Stimulated activated CD8-positive, alpha-beta memory T cell treated with anti-CD3 and anti-CD28 coated beads, Interleukin-4, amount 100 ng/mL, for 48 hours (primary cell): ENCODE results near the gene SLC30A10.
"Not testable (repeated sequence)": the region's sequence is repeated elsewhere in the genome, so short reads cannot be mapped to it uniquely, and the experiment has no call there.

Experiments used
- DNase-seq: peaks from one replicate; pipeline ENCODE4 v3.0.0-alpha.2; 2020

SLC30A10 gene

DNA sequence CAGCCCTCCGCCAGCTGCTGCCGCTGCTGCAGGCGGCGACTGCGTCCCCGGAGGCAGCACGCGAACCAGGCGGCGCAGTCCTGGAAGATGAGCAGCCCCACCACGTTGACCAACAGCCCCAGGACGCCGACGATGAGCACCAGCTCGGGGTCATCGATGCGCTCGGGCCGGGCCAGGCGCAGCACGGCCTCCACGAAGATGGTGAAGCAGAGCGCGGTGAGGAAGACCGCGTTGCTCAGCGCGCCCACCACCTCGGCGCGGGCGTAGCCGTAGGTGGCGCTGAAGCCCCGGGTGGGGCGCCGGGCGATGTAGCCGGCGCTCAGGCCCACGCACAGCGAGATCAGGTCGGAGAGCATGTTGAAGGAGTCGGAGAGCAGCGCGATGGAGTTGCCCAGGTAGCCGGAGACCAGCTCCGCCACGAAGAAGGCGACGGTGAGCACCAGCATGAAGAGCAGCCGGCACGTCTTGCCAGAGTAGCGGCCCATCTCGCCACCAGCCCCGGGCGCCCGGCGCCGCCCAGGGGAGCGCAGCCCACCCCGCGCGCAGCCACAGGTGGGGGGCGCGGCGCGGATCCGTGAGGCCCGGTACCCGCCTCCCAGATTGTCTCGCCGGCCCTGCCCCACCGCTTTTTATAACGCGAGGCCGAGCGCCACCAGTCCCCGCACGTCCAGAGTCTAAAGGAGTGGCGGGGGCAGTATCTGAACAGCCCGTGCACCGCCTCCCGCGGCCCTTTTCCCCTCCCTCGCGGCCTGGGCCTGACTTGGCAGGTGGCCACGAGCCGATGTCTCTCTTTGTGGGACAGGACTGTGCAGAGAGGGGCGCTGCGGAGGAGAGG lies at the start of gene SLC30A10:
TSS of gene SLC30A10 (minus strand) at position 602 of the 835 bp plus-strand sequence. CDS start at position 485, 117 bp downstream.
- DNase-seq, result peak; percentile 25

GRCh38 chr1:219973213-219973612 lies 44.9 kb upstream of the SLC30A10 start:
- no peak for DNase-seq

GRCh38 chr1:219967361-219967760 lies 39.0 kb upstream of the SLC30A10 start:
- DNase-seq, result no peak

- no peak for DNase-seq
These were observed 37.7 kb upstream of the SLC30A10 start for GRCh38 chr1:219966071-219966349.

GRCh38 chr1:219965285-219966070 lies 37.1 kb upstream of the SLC30A10 start:
- DNase-seq, result no peak

DNA sequence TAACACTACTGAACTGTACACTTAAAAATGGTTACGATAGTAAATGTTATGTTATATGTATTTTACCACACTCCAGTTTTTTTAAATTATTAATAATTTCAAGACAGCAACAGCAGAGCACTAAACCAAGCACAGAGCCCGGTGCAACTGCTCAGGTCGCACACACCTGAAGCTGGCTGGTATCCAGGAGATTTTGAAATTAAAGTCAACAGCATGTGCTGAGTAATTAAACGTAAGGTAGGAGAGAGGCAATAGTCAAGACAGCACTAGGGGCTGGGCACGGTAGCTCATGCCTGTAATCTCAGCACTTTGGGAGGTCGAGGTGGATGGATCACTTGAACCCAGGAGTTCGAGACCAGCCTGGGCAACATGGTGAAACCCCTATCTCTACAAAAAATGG lies 35.1 kb upstream of the SLC30A10 start:
- no peak for DNase-seq

GRCh38 chr1:219961684-219962083 lies 33.3 kb upstream of the SLC30A10 start:
- no peak for DNase-seq

GRCh38 chr1:219959540-219960203 lies 31.3 kb upstream of the SLC30A10 start:
- DNase-seq, result no peak

- DNase-seq, result no peak
These were observed 30.6 kb upstream of the SLC30A10 start for GRCh38 chr1:219958875-219959417.

GRCh38 chr1:219954736-219955421 lies 26.5 kb upstream of the SLC30A10 start:
- no peak for DNase-seq

DNA sequence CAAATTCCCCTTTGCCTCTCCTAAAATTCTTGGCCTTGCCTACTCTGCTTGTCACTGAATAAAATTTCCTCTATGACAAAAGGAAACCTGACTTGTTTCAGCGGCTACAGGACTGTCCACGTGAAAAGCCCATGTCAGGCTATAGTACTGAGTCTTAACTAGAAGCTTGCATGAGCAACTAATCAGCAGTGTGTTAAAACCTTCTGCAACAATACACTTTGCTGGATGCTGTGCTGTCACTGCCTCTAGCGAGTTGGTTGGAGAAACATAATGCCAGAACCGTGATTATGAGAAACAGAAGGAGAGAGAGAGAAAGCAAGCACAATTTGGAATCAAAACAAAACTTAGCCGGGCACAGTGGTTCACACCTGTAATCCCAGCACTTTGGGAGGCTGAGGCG lies 25.7 kb upstream of the SLC30A10 start:
- DNase-seq, result no peak

GRCh38 chr1:219952361-219952760 lies 24.0 kb upstream of the SLC30A10 start:
- DNase-seq, result no peak

DNA sequence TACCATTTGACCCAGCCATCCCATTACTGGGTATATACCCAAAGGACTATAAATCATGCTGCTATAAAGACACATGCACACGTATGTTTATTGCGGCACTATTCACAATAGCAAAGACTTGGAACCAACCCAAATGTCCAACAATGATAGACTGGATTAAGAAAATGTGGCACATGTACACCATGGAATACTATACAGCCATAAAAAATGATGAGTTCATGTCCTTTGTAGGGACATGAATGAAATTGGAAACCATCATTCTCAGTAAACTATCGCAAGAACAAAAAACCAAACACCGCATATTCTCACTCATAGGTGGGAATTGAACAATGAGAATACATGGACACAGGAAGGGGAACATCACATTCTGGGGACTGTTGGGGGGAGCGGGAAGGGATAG lies 20.9 kb upstream of the SLC30A10 start:
- DNase-seq, result not testable (repeated sequence)

- DNase-seq, result not testable (repeated sequence)
These were observed 20.4 kb upstream of the SLC30A10 start for GRCh38 chr1:219948766-219949165.

GRCh38 chr1:219945795-219946194 lies 17.4 kb upstream of the SLC30A10 start:
- DNase-seq, result no peak

GRCh38 chr1:219941179-219942118 lies 13.1 kb upstream of the SLC30A10 start:
- DNase-seq, result no peak

GRCh38 chr1:219940707-219941106 lies 12.3 kb upstream of the SLC30A10 start:
- no peak for DNase-seq

DNA sequence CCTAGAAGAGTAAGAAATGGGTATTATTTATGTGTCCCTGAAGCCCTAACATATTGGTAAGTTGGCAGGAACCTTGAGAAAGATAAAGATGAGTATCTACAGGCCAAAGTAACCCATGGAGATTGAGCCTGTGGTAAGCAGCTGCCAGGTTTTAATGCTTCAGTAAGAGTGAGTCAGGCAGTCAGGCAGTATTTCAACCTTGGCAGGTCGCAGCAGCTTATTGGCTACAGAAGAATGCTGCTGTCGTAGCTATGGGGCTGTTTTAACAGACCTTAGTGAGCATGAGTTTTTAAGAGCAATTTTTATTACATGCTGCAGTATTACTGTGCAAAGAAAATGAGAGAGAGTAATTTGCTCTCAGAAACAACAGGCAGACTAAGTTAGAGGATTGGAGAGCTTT lies 10.3 kb upstream of the SLC30A10 start:
- DNase-seq, result no peak

- DNase-seq, result not testable (repeated sequence)
These were observed 5.4 kb upstream of the SLC30A10 start for GRCh38 chr1:219933763-219934162.

DNA sequence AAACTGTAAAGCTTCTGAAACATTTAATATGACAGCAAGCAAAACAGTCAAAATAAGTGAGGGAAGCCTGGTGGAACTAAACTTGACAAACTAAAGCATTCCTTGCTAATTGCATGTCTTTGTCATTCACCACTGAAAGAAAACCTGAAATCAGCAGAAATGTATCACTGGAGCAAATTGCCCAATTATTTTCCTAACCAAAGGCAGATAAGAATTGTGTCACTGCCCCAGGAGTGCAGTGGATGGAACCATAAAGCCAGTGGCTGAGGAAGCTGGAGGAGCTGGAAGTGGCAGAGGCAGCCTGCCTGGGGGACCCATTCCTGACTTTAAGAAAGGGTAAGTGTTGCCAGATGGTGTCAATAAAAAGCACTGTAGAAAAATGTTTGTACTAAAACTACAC lies 2.7 kb upstream of the SLC30A10 start:
- no peak for DNase-seq

- no peak for DNase-seq
These were observed 398 bp upstream of the SLC30A10 start for GRCh38 chr1:219928791-219929118.
